Naive thymus-derived CD8-positive, alpha-beta T cell (primary cell): ENCODE measurements around the gene NDUFAF2. TPM values are rescaled to one million over a fixed set of nuclear protein-coding genes. Genes with fewer than 3 reads are reported as not detected.

ENCODE experiments used
- ATAC-seq, 2 donors: fragments of 150-1000 bp; cut with Tn5 transposase in 1 of 2; sonication (Bioruptor Pico), chemical (Tn5 transposase) in 1 of 2; 1 replicate in 1 of 2; 2 replicates in 1 of 2; pipeline ENCODE4 v1.10.0; 2021; ENCODE audit warnings: mild to moderate bottlenecking in 2 of 2, moderate library complexity in 2 of 2
- POLR2A ChIA-PET: fragments of 350-600 bp; sonication (Branson Sonifier 250); formaldehyde crosslinking; loops from one replicate; lab custom pipeline; 2021; ENCODE audit warnings: antibody characterized with exemption; lab: Charles Lee
- DNase-seq, 10 donors: peaks; one replicate each; pipeline versions ENCODE4 v3.0.0 to v3.0.0-alpha.2; 2020 to 2022
- H3K27ac Mint-ChIP-seq, 10 donors: one replicate each; pipeline ENCODE4 v1.8.0; 2020 to 2022; ENCODE audit warnings: mild to moderate bottlenecking in 10 of 10, mixed read lengths in 10 of 10, moderate library complexity in 4 of 10, inconsistent platforms in 1 of 10
- H3K27me3 Mint-ChIP-seq, 5 donors: one replicate each; pipeline ENCODE4 v1.8.0; 2021 to 2022; ENCODE audit warnings: mixed read lengths in 5 of 5
- H3K36me3 Mint-ChIP-seq, 3 donors: one replicate each; pipeline ENCODE4 v1.8.0; 2020 to 2022; ENCODE audit warnings: mixed read lengths in 3 of 3, mild to moderate bottlenecking in 2 of 3, inconsistent platforms in 1 of 3
- H3K4me1 Mint-ChIP-seq, 4 donors: one replicate each; pipeline ENCODE4 v1.8.0; 2021 to 2022; ENCODE audit warnings: mixed read lengths in 4 of 4
- H3K4me3 Mint-ChIP-seq, 10 donors: one replicate each; pipeline ENCODE4 v1.8.0; 2020 to 2022; ENCODE audit warnings: mild to moderate bottlenecking in 10 of 10, mixed read lengths in 10 of 10, moderate library complexity in 6 of 10, inconsistent platforms in 1 of 10
- H3K9me3 Mint-ChIP-seq, 9 donors: one replicate each; pipeline ENCODE4 v1.8.0; 2020 to 2022; ENCODE audit warnings: mixed read lengths in 9 of 9, mild to moderate bottlenecking in 3 of 9, inconsistent platforms in 1 of 9, moderate library complexity in 1 of 9
- polyA plus RNA-seq, 3 donors: library from polyadenylated mRNA; unstranded; fragments of 300-500 nt; fragmentation: Illumina TruSeq; gene quantifications; one replicate each; pipeline ENCODE4 v1.2.3, GENCODE V29; 2021
- total RNA-seq, 8 experiments: library from RNA in 2 of 8; stranded (reverse) in 2 of 8; gene quantifications; one replicate each; pipeline ENCODE4 v1.2.3 and lab custom pipeline; 2021 to 2026

The NDUFAF2 gene
- total and polyA plus RNA-seq, 5 experiments from 2014 or later, result 19.5 to 43.9 (median 30.3) TPM

DNA sequence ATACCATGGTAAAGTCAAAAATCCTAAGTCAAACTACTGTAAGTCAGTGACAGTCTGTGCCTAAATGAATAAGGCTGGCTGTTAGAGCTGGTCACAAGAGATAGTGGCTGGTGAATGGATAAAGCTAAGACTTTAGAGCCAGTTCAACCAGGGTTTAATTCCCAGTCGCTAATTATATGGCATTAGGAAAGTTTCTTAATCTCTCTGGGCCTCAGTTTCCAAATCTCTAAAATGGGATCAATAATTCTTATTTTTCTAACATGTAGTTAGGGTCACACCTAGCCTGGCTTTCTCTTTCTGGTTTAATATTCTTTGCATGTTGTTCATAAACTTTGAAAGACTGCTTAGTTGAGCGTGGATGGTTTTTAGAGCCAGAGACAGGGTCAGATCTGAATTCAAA, 152.5 kb downstream of the NDUFAF2 start:
- POLR2A ChIA-PET, result no interaction called here
- peaks cover 28 to 46% (median 44%) of the 10 kb centered on the region in 3 donors for H3K36me3 Mint-ChIP-seq
- H3K4me1 Mint-ChIP-seq, result peaks cover 0 to 2% (median 0%) of the 10 kb centered on the region in 4 donors
- H3K9me3 Mint-ChIP-seq, result peaks cover 0 to 24% (median 5%) of the 10 kb centered on the region in 9 donors
- no peak for DNase-seq
- no peaks in the 10 kb centered on the region for H3K27me3 Mint-ChIP-seq
- no peak overlapping the region for H3K4me3 Mint-ChIP-seq
- H3K27ac Mint-ChIP-seq, result no peak overlapping the region
- no peak for ATAC-seq

DNA sequence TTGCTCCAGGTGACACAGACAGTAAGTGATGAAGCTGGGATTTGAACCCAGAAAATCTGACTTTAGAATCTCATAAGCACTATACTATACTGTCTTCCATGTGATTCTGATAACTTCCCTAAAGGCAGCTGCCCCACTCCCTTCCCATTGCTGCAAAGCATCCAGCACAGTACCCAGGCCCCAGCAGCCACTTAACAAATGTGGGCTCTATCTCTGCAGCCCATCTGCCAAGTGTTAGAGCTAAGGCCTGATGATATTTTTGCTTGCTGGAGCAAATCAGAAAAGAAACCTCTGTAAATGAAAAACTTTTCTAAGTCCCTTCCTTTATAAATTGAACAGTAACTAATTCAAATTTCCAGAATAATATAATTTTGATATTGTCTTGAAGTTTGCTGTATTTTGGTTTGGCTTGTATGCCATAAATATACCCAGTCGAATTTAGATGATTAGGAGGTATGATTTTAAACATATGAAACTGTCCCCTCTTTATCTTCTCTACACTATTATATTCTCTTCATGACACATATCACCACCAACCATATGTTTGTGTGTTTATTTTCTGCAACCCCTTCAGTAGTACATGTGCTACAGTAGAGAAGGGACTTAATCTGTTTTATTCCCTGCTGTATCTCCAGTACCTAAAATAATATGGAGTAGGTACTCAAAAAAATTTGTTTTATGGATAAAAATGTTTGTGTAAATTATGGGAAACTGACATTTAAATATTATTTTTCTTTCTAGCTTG, 153.4 kb downstream of the NDUFAF2 start:
- H3K4me3 Mint-ChIP-seq, result no peak overlapping the region
- ATAC-seq (no peak), DNase-seq (no peak)
- H3K27ac Mint-ChIP-seq, result no peak overlapping the region
- POLR2A ChIA-PET, result no interaction called here
- H3K9me3 Mint-ChIP-seq, result peaks cover 0 to 27% (median 5%) of the 10 kb centered on the region in 9 donors
- H3K36me3 Mint-ChIP-seq, result peaks cover 37 to 48% (median 43%) of the 10 kb centered on the region in 3 donors
- H3K27me3 Mint-ChIP-seq, result no peaks in the 10 kb centered on the region
- H3K4me1 Mint-ChIP-seq, result peaks cover 0 to 2% (median 0%) of the 10 kb centered on the region in 4 donors

GRCh38 chr5:61100437-61100836, 155.4 kb downstream of the NDUFAF2 start:
- H3K27ac Mint-ChIP-seq, result no peak overlapping the region
- no peaks in the 10 kb centered on the region for H3K27me3 Mint-ChIP-seq

GRCh38 chr5:61114441-61114840, 169.4 kb downstream of the NDUFAF2 start:
- Mint-ChIP-seq H3K4me3 (no peak overlapping the region), H3K27ac (no peak overlapping the region), H3K4me1 (peaks cover 0 to 5% (median 2%) of the 10 kb centered on the region in 4 donors), H3K27me3 (no peaks in the 10 kb centered on the region), H3K9me3 (peaks cover 0 to 23% (median 12%) of the 10 kb centered on the region in 9 donors), H3K36me3 (peaks cover 26 to 51% (median 37%) of the 10 kb centered on the region in 3 donors)
- ATAC-seq (no peak), DNase-seq (no peak)
- POLR2A ChIA-PET, result no interaction called here

More at GRCh38 chr5:61100437-61100836, 155.4 kb downstream of the NDUFAF2 start:
- Mint-ChIP-seq H3K4me3 (no peak overlapping the region), H3K36me3 (peaks cover 41 to 52% (median 42%) of the 10 kb centered on the region in 3 donors), H3K9me3 (peaks cover 0 to 27% (median 5%) of the 10 kb centered on the region in 9 donors), H3K4me1 (no peaks in the 10 kb centered on the region)
- ATAC-seq (no peak), DNase-seq (no peak)
- POLR2A ChIA-PET, result no interaction called here

DNA sequence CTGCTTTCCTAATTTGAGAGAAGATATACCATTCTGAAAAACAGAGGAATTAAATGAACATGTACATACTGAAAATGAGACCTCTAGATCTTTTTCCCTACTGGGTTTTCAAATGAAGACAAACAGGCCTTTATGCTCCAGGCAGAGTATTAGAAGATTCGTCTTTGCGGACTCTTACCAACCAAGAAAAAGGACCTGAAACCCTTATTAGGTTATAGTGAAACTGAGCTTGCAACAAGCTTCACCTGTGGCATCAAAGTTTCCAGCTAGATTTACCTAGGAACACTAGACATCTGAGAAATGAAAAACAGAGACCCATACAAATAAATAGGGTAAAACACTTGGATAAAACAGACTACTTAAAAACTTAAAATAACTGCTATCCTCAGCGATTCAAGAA, 171.0 kb downstream of the NDUFAF2 start:
- Mint-ChIP-seq H3K9me3 (peaks cover 0 to 23% (median 8%) of the 10 kb centered on the region in 9 donors), H3K4me3 (no peak overlapping the region), H3K27ac (no peak overlapping the region), H3K36me3 (peaks cover 22 to 41% (median 26%) of the 10 kb centered on the region in 3 donors), H3K27me3 (no peaks in the 10 kb centered on the region), H3K4me1 (peaks cover 0 to 5% (median 2%) of the 10 kb centered on the region in 4 donors)
- POLR2A ChIA-PET, result no interaction called here
- ATAC-seq, result no peak
- DNase-seq, result no peak

- ATAC-seq (no peak), DNase-seq (no peak)
- POLR2A ChIA-PET, result no interaction called here
These were observed 174.1 kb downstream of the NDUFAF2 start for GRCh38 chr5:61119066-61119465.

DNA sequence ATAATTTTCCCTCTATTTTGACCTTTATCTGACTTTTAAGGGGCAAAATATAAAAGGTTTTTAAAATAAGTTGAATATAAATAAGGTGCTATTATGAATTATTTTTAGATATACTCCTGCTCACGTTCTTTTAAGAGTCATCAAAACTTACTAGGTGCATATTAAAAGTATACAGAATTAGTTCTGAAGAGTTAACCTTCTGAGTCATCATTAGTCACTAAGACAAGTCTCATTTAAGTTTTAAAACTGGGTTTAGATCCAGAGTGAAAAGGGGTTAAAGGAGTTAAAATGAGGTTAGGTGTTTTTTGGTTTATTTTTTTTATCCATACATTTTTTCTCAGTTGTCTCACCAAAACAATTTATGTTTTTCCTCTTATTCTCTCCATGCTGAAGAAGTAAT, 175.5 kb downstream of the NDUFAF2 start:
- H3K9me3 Mint-ChIP-seq, result peaks cover 0 to 2% (median 0%) of the 10 kb centered on the region in 9 donors
- H3K36me3 Mint-ChIP-seq, result peaks cover 7 to 22% (median 9%) of the 10 kb centered on the region in 3 donors
- peaks cover 0 to 4% (median 1%) of the 10 kb centered on the region in 4 donors for H3K4me1 Mint-ChIP-seq
- ATAC-seq (no peak), DNase-seq (no peak)
- H3K27ac Mint-ChIP-seq, result no peak overlapping the region
- no peaks in the 10 kb centered on the region for H3K27me3 Mint-ChIP-seq
- no peak overlapping the region for H3K4me3 Mint-ChIP-seq
- POLR2A ChIA-PET, result no interaction called here

More at GRCh38 chr5:61119066-61119465, 174.1 kb downstream of the NDUFAF2 start:
- Mint-ChIP-seq H3K27me3 (no peaks in the 10 kb centered on the region), H3K27ac (no peak overlapping the region), H3K36me3 (peaks cover 16 to 34% (median 18%) of the 10 kb centered on the region in 3 donors), H3K4me1 (peaks cover 0 to 5% (median 2%) of the 10 kb centered on the region in 4 donors), H3K9me3 (peaks cover 0 to 5% (median 0%) of the 10 kb centered on the region in 9 donors), H3K4me3 (no peak overlapping the region)

GRCh38 chr5:61123145-61123544, 178.1 kb downstream of the NDUFAF2 start:
- Mint-ChIP-seq H3K4me3 (no peak overlapping the region), H3K36me3 (peaks cover 9 to 30% (median 10%) of the 10 kb centered on the region in 3 donors), H3K27me3 (no peaks in the 10 kb centered on the region), H3K27ac (no peak overlapping the region), H3K9me3 (peaks cover 0 to 4% (median 0%) of the 10 kb centered on the region in 9 donors), H3K4me1 (peaks cover 0 to 1% (median 0%) of the 10 kb centered on the region in 4 donors)
- ATAC-seq (no peak), DNase-seq (no peak)
- POLR2A ChIA-PET, result interaction anchor here (0.5 kb wide), 1 partner anchor 161 kb away, joined by 4 read pairs; no protein-coding TSS in a partner anchor

DNA sequence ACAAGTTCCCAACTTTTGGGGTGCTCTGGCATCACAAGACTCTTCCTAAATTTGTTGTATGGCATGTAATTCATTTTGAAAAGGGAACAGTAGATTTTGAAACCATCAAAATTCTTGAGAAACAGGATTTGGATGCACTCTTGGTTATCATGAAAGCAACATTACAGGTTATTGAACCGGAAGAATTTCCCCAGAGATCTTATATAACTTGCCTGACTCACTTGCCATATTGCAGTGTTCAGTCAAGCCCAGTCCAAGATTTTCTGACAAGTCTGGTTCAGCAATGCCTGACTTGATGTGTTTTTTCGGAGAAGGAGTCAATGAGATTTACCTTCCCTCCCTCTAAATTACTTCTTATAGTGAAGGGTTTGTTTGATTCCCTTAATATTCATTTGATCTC, 185.3 kb downstream of the NDUFAF2 start:
- no peak overlapping the region for H3K4me3 Mint-ChIP-seq
- H3K27ac Mint-ChIP-seq, result no peak overlapping the region
- peaks cover 0 to 2% (median 0%) of the 10 kb centered on the region in 4 donors for H3K4me1 Mint-ChIP-seq
- no peaks in the 10 kb centered on the region for H3K27me3 Mint-ChIP-seq
- DNase-seq, result no peak
- ATAC-seq, result no peak
- H3K36me3 Mint-ChIP-seq, result peaks cover 0 to 25% (median 5%) of the 10 kb centered on the region in 3 donors
- H3K9me3 Mint-ChIP-seq, result peaks cover 0 to 4% (median 0%) of the 10 kb centered on the region in 9 donors
- POLR2A ChIA-PET, result no interaction called here

GRCh38 chr5:61132559-61132958, 187.6 kb downstream of the NDUFAF2 start:
- H3K9me3 Mint-ChIP-seq, result no peaks in the 10 kb centered on the region
- ATAC-seq (no peak), DNase-seq (no peak)
- no peak overlapping the region for H3K4me3 Mint-ChIP-seq
- H3K27ac Mint-ChIP-seq, result no peak overlapping the region
- H3K36me3 Mint-ChIP-seq, result peaks cover 0 to 12% (median 0%) of the 10 kb centered on the region in 3 donors
- H3K27me3 Mint-ChIP-seq, result no peaks in the 10 kb centered on the region
- H3K4me1 Mint-ChIP-seq, result peaks cover 0 to 4% (median 0%) of the 10 kb centered on the region in 4 donors
- POLR2A ChIA-PET, result no interaction called here

DNA sequence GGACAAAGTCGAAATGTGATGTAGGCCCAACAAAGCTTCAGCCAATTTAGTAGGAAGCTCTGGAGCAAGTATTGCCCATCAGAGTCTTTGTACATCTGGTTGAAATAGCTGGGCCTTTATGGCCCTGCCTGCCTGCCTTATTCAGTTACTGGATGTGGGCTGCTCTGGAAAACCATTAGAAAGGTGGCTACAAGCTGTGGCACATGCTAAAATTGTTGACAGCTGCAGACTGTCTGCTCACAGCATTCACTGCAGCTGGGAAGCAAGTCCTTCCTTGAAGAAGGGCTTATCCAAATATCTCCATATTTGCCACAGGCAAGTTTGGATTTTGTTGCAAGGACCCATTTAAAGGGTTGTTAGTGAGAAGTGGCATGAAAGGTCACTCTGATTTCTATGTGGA, 192.8 kb downstream of the NDUFAF2 start:
- peaks cover 0 to 4% (median 0%) of the 10 kb centered on the region in 4 donors for H3K4me1 Mint-ChIP-seq
- no peak overlapping the region for H3K4me3 Mint-ChIP-seq
- peaks cover 0 to 3% (median 0%) of the 10 kb centered on the region in 3 donors for H3K36me3 Mint-ChIP-seq
- no peak for ATAC-seq
- POLR2A ChIA-PET, result no interaction called here
- no peak overlapping the region for H3K27ac Mint-ChIP-seq
- DNase-seq, result no peak
- no peaks in the 10 kb centered on the region for H3K27me3 Mint-ChIP-seq
- H3K9me3 Mint-ChIP-seq, result no peaks in the 10 kb centered on the region

GRCh38 chr5:61139094-61139873, 194.3 kb downstream of the NDUFAF2 start:
- Mint-ChIP-seq H3K9me3 (no peaks in the 10 kb centered on the region), H3K27ac (no peak overlapping the region), H3K36me3 (no peaks in the 10 kb centered on the region), H3K4me3 (no peak overlapping the region), H3K27me3 (no peaks in the 10 kb centered on the region), H3K4me1 (peaks cover 0 to 4% (median 0%) of the 10 kb centered on the region in 4 donors)
- DNase-seq (no peak), ATAC-seq (peak in 1 of 2 donors; percentile 49)
- POLR2A ChIA-PET, result no interaction called here

- H3K4me1 Mint-ChIP-seq, result peaks cover 0 to 4% (median 0%) of the 10 kb centered on the region in 4 donors
- POLR2A ChIA-PET, result no interaction called here
- ATAC-seq (no peak), DNase-seq (no peak)
- H3K36me3 Mint-ChIP-seq, result no peaks in the 10 kb centered on the region
- no peak overlapping the region for H3K27ac Mint-ChIP-seq
- no peaks in the 10 kb centered on the region for H3K27me3 Mint-ChIP-seq
- no peak overlapping the region for H3K4me3 Mint-ChIP-seq
- peaks cover 0 to 4% (median 0%) of the 10 kb centered on the region in 9 donors for H3K9me3 Mint-ChIP-seq
These were observed 194.9 kb downstream of the NDUFAF2 start for GRCh38 chr5:61139931-61140330.
